Osteoblast (primary cell): ENCODE results near the gene WSCD2. TPM values are rescaled to one million over a fixed set of nuclear protein-coding genes. Genes with fewer than 3 reads are reported as not detected.

Experiments used
- DNase-seq: peaks from one replicate; pipeline ENCODE4 v3.0.0; 2011; ENCODE audit warnings: low spot score, mixed read lengths; ENCODE audit not compliant: insufficient read length; ENCODE audit errors: missing footprints
- H2AFZ ChIP-seq: 2 replicates; pipeline ENCODE4 v1.6.0; 2011; ENCODE audit warnings: mild to moderate bottlenecking, low read length
- H3K27ac ChIP-seq: 2 replicates; pipeline ENCODE4 v1.5.1; 2011; ENCODE audit warnings: mild to moderate bottlenecking, low read depth, low read length, moderate library complexity
- H3K27me3 ChIP-seq: 2 replicates; pipeline ENCODE4 v1.6.0; 2012; ENCODE audit warnings: mild to moderate bottlenecking, control low read depth, inconsistent platforms, low read length, moderate library complexity; ENCODE audit not compliant: insufficient read depth
- H3K36me3 ChIP-seq: 2 replicates; pipeline ENCODE4 v1.5.1; 2011; ENCODE audit warnings: mild to moderate bottlenecking, low read length, control low read depth, moderate library complexity; ENCODE audit not compliant: insufficient read depth
- H3K4me1 ChIP-seq: 2 replicates; pipeline ENCODE4 v1.5.1; 2011; ENCODE audit warnings: mild to moderate bottlenecking, low read length, control low read depth, moderate library complexity; ENCODE audit not compliant: insufficient read depth
- H3K4me2 ChIP-seq: 2 replicates; pipeline ENCODE4 v1.6.0; 2011; ENCODE audit warnings: mild to moderate bottlenecking, low read length; ENCODE audit not compliant: insufficient read depth
- H3K4me3 ChIP-seq: fragments of 200-600 bp; sonication (generic); 3 replicates; pipeline ENCODE4 v1.5.1; 2012; ENCODE audit warnings: mild to moderate bottlenecking, low read length, inconsistent platforms; ENCODE audit not compliant: insufficient read depth
- H3K79me2 ChIP-seq: 2 replicates; pipeline ENCODE4 v1.6.0; 2012; ENCODE audit warnings: mild to moderate bottlenecking, low read length, control low read depth, inconsistent platforms; ENCODE audit not compliant: insufficient read depth
- H3K9me3 ChIP-seq: 2 replicates; pipeline ENCODE4 v1.5.1; 2011; ENCODE audit warnings: low read depth, low read length, control low read depth
- H4K20me1 ChIP-seq: 2 replicates; pipeline ENCODE4 v1.6.0; 2012; ENCODE audit warnings: mild to moderate bottlenecking, low read length, control low read depth; ENCODE audit not compliant: insufficient read depth
- total RNA-seq: library from RNA; depleted of rRNA; stranded (reverse); fragments of >200 nt; gene quantifications from 2 replicates; pipeline ENCODE4 v1.2.3, GENCODE V29; 2012
- TF ChIP-seq, protein P1 (sequence below): IDR thresholded peaks from 2 replicates; pipeline ENCODE4 v1.5.1; 2011; ENCODE audit warnings: mild to moderate bottlenecking, low read depth, low read length, moderate library complexity; ENCODE audit errors: extremely low read depth

WSCD2 gene
- total RNA-seq, 1 donor = 0.36 TPM

GRCh38 chr12:108284163-108284562 is 155.1 kb downstream of the WSCD2 start:
- H3K79me2 ChIP-seq = no peaks in the 10 kb centered on the region
- no peak overlapping the region for H3K4me3 ChIP-seq
- no peak for DNase-seq
- H3K36me3 ChIP-seq = no peaks in the 10 kb centered on the region
- no peak overlapping the region for H2AFZ ChIP-seq
- TF ChIP-seq, protein P1, sequence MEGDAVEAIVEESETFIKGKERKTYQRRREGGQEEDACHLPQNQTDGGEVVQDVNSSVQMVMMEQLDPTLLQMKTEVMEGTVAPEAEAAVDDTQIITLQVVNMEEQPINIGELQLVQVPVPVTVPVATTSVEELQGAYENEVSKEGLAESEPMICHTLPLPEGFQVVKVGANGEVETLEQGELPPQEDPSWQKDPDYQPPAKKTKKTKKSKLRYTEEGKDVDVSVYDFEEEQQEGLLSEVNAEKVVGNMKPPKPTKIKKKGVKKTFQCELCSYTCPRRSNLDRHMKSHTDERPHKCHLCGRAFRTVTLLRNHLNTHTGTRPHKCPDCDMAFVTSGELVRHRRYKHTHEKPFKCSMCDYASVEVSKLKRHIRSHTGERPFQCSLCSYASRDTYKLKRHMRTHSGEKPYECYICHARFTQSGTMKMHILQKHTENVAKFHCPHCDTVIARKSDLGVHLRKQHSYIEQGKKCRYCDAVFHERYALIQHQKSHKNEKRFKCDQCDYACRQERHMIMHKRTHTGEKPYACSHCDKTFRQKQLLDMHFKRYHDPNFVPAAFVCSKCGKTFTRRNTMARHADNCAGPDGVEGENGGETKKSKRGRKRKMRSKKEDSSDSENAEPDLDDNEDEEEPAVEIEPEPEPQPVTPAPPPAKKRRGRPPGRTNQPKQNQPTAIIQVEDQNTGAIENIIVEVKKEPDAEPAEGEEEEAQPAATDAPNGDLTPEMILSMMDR = no peak
- H4K20me1 ChIP-seq = no peaks in the 10 kb centered on the region
- H3K27ac ChIP-seq = no peak overlapping the region
- H3K4me2 ChIP-seq = no peak overlapping the region
- H3K27me3 ChIP-seq = peaks cover 10% of the 10 kb centered on the region
- no peaks in the 10 kb centered on the region for H3K4me1 ChIP-seq
- no peaks in the 10 kb centered on the region for H3K9me3 ChIP-seq

GRCh38 chr12:108285016-108285415 is 155.9 kb downstream of the WSCD2 start:
- TF ChIP-seq, protein P1 = no peak

DNA sequence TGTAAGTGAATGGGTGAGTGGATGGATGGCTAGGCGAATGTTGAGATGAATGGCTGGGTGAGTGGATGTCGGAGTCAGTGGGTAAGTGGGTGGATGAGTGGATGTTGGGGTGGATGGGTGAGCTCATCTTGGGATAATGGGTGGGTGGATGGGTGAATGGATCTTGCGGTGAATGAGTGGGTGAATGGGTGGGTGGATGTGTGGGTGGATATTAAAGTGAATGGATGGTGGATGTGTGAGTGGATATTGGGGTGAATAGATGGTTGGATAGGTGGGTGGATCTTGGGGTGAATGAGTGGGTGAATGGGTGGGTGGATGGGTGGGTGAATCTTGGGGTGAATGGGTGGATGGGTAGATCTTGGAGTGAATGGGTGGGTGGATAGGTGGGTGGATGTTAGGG is 158.1 kb downstream of the WSCD2 start:
- peaks cover 7% of the 10 kb centered on the region for H3K36me3 ChIP-seq
- H2AFZ ChIP-seq = no peak overlapping the region
- no peak overlapping the region for H3K27ac ChIP-seq
- TF ChIP-seq, protein P1 = no peak
- no peak overlapping the region for H3K4me3 ChIP-seq
- no peak overlapping the region for H3K4me2 ChIP-seq
- no peaks in the 10 kb centered on the region for H3K27me3 ChIP-seq
- DNase-seq = no peak
- H3K4me1 ChIP-seq = no peaks in the 10 kb centered on the region
- H3K79me2 ChIP-seq = no peaks in the 10 kb centered on the region
- H3K9me3 ChIP-seq = no peaks in the 10 kb centered on the region
- no peaks in the 10 kb centered on the region for H4K20me1 ChIP-seq

More at GRCh38 chr12:108285016-108285415, 155.9 kb downstream of the WSCD2 start:
- H3K9me3 ChIP-seq = no peaks in the 10 kb centered on the region
- DNase-seq = no peak
- no peaks in the 10 kb centered on the region for H3K4me1 ChIP-seq
- H3K27me3 ChIP-seq = peaks cover 3% of the 10 kb centered on the region
- H3K4me3 ChIP-seq = no peak overlapping the region
- H4K20me1 ChIP-seq = no peaks in the 10 kb centered on the region
- H2AFZ ChIP-seq = no peak overlapping the region
- no peak overlapping the region for H3K4me2 ChIP-seq
- H3K36me3 ChIP-seq = peaks cover 4% of the 10 kb centered on the region
- no peak overlapping the region for H3K27ac ChIP-seq
- H3K79me2 ChIP-seq = no peaks in the 10 kb centered on the region

- H3K79me2 ChIP-seq = no peaks in the 10 kb centered on the region
- H3K36me3 ChIP-seq = peaks cover 12% of the 10 kb centered on the region
- no peaks in the 10 kb centered on the region for H3K9me3 ChIP-seq
- no peak overlapping the region for H2AFZ ChIP-seq
- H3K4me1 ChIP-seq = no peaks in the 10 kb centered on the region
- no peak overlapping the region for H3K27ac ChIP-seq
- no peak overlapping the region for H3K4me2 ChIP-seq
- no peaks in the 10 kb centered on the region for H3K27me3 ChIP-seq
- TF ChIP-seq, protein P1 = no peak
- H3K4me3 ChIP-seq = no peak overlapping the region
- no peak for DNase-seq
- peaks cover 3% of the 10 kb centered on the region for H4K20me1 ChIP-seq
Measured at GRCh38 chr12:108289350-108290161, 160.5 kb downstream of the WSCD2 start.
